NCI-H748 treated with DMSO at 0.1 percent for 48 hours (cell line): ENCODE measurements around the gene KCNH6.
A peak's percentile ranks its signal among the peaks of the same experiment; 100 is the strongest.

Source experiments
- DNase-seq: peaks from one replicate; lab custom pipeline; 2025; lab: John Stamatoyannopoulos, UW

KCNH6 gene

DNA sequence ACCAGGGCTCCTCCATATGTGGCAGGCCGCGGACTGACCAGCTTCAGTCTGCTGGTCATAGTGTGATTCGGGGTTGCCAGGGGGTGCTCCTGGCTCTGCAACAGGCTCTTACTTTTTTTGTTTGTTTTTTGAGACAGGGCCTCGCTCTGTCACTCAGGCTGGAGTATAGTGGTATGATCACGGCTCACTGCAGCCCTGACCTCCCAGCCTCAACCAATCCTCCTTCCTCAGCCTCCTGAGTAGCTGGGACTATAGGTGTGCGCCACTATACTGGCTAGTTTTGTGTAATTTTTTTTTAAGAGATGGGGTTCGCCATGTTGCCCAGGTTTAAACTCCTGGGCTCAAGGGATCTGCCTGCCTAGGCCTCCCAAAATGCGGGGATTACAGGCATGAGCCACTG, 11.8 kb upstream of the KCNH6 start:
- DNase-seq, result no peak

DNA sequence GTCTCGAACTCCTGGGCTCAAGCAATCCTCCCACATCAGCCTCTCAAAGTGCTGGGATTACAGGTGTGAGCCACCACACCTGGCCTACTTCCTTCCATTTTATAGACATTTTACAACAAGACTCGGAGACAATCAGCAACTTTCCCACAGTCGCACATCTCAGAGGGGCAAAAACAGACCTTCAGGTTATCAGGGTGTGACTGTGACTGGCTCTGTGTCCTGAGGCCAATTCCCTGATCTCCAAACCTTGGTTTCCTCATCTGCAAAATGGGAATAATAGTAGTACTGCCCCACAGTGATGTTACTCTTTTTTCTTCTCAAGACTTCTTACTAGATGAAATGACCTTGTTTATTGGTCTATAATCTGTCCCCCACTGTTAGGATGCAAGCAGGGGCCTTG, 10.8 kb upstream of the KCNH6 start:
- DNase-seq, result no peak

- no peak for DNase-seq
Measured at GRCh38 chr17:63512896-63513644, 10.1 kb upstream of the KCNH6 start.

GRCh38 chr17:63514477-63514876, 8.7 kb upstream of the KCNH6 start:
- DNase-seq, result no peak

DNA sequence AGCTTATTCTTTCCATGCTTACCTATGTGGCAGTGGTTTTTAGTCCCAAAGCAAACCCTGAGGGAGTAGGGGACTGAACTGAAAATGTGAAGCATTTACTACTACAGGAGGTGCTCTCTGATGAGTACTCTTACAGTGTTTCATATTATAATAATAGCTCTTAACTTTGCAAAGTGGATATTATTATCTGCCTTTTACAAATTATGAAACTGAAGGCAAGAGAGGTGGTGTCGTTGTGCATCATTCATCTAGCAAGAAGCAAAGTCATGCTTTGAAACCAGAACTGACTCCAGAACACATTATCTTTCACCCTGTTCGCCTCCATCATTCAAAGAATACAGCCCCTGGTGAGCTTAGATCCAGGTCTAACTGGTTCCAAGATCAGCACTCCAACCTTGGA, 8.2 kb upstream of the KCNH6 start:
- DNase-seq, result no peak

- DNase-seq, result no peak
Measured at GRCh38 chr17:63515426-63515825, 7.7 kb upstream of the KCNH6 start.

GRCh38 chr17:63516910-63517824, 6.0 kb upstream of the KCNH6 start:
- DNase-seq, result no peak

DNA sequence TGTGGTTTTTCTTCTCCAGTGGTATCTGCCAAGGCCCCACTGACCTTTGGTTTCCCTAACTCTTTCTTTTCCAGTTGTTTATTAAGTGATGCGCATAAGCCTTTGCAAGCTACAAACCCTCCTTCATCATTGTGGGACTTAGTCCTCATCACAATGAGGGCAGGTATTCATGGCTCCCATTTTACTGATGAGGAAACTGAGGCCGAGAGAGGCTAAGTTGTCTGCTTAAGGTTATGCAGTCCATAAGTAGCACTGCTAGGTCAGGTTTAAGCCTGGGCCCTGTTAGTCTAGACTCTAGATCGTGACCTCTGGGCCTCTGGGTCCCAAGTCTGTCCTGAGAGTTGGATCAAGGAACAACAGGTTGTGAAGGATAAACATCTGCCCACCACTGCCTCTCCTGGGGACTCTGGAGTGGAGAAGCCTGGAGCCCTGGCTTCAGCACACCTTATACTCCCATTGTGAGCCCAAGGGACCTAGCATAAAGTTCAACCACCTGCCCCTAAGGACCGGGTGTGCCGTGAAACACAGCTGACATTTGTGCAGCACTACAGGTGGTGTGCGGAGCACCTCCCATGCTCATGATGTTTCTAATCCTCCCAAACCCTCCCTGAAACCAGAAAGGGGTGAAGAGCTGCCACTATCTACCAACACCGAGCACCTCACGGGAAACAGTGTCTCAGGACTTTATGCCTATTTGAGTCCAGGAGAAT, 5.2 kb upstream of the KCNH6 start:
- no peak for DNase-seq

DNA sequence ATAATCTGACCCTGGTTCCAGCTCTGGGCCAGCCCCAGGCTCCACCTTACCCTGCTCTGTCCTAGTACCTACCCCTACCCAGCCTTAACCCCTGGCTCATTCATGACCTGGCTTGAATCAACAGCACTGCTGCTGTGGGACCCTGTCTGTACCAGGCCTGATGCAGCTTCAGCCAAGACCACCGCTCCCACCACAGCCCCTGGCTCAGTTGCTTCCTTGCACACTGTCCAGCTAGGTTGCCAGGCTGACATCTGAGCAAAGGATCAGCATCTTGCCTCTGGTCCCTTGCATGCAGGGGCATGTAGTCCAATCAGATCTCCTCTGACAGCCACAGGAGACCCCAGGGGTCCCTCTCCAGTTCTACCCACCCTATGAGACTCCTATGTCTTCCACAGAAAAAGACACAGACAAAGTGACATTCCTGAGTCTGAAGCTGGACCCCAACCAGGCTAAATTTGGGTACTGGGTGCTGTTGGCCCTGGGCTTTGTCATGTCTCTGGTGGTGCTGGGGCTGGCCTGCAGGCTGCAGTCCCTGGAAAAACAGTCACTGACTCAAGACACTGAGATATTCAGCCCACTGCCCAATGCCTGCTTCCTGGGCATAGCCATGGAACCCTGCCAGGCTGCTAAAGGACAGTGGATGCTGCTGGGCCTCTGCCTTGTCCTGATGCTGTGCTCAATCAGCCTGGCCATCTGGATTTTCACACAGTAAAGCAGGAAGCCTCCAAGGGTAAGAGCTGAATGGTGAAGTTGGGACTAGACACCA, 3.9 kb upstream of the KCNH6 start:
- DNase-seq, result no peak

DNA sequence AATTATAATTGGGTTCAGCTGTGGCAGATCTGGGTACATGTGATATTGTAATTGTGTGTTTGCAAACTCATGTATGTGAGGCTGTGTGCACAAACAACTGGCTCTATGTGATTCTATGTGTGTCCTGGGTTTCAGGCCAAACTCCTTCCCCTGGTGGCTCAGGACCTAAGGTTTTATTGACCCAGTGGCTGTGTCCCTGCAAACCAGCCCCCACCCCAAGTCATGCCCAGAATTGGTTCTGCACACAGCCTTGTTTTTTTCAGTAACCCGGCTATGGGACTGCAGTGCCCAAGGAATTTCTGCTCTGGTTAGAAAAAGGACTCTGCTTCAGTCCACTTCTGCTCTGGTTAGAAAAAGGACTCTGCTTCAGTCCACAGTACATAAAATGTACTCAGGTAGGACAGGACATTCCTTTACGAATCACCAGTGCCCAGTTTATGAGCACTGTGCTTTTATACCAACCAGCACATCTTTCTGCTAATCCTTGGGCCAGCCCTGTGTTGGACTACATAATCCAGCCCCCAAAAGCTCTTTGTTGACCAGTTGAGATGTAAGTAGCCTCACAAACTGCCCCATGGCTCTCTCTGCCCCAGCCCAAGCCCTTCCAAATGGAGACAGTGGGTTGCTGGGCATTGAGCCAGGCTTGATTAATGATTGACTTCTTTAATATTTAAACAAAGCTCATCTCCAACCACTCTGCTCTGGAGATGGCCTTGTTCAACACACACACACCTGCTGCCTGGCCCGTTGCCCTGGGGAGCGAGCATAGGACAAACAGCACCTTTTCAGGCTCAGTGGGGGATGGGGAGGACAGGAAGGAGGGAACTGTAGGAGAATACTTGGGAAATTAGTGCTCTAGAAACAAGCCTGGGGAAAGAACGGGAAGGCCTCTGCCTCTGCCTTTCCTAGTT, 2.9 kb upstream of the KCNH6 start:
- DNase-seq, result peak; percentile 92

DNA sequence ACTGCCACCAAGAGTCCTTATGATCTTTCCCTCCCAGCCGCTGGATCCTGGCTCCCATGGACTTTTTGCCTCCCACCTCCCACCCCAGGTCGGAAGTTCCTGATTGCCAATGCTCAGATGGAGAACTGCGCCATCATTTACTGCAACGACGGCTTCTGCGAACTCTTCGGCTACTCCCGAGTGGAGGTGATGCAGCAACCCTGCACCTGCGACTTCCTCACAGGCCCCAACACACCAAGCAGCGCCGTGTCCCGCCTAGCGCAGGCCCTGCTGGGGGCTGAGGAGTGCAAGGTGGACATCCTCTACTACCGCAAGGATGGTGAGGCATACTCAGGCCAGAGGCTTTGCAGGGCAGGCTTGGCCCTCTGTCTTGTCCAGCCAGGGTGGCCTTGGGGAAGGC, 893 bp downstream of the KCNH6 start:
- DNase-seq, result no peak

DNA sequence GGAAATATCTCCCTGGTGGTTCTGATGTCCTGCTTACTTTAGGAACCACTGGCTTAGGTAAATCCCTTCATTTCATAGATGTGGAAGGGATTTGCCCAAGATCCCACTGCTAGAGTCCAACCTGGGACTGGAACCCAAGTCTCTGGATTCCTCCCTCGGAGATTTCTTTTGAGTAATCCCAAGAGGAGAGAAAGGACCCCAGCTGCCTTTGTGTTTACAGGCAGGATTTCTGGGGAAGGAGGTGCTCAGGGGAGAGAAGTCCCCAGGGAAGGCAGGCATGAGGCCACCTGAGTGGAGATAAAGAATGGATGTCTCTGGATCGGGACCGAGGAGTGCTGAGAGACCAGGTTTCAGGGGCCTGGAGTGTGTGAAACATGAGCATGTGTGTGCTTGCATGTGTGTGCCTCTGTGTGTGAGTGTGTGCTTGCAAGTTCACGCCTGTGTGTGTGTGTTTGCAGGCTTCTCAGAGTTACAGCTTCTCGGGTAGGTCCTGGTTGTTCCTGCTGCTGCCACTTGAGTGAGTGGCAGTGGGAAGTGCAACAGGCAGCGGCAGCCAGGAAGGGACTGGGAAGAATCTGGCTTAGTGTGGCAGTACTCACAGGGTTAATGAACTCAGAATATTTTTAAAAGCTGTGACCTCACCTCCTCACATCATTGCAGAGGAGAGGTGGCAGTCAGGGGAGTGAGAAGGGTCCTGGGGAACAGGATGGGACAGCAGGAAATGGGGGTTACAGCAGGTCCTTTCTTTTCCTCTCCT, 2.2 kb downstream of the KCNH6 start:
- DNase-seq, result no peak

DNA sequence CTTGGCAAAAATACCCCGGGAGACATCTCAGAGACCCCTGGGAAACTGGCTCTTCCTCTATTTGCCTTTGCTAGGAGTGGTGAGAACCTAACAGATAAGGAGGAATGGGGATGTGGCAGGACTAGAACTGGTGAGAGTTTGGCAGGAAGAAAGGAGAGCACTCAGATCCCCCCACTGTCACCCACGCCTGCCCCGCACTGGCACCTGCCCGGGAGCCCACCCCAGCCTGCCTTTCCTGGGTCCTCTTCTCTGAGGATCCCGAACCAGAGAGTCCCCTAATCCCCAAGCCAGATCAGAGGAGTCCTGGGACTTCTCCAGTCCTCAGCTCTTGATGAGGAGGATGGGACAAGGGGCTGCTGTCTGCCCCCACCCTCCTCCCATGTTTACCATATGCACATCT, 3.7 kb downstream of the KCNH6 start:
- no peak for DNase-seq

DNA sequence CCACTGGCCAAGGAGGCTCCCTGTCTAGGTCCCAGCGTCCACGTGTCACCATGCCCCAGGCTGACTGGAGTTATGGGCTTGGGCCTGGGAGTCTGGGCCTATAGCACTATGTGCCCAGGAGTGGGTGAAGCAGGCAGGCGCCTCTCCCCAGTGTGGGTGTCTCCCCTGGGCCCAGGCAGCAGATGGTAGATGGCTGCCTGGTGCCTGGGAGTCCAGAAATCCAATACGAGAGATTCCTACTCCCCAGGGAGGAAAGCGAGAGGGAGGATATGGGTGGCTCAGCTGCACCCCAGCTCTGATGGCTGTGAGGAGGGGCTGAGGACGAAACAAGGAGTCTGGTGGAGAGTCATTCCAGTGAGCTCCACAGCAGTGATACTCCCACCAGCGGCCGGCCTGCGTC, 5.0 kb downstream of the KCNH6 start:
- DNase-seq, result no peak

- DNase-seq, result no peak
Measured at GRCh38 chr17:63529711-63530556, 6.8 kb downstream of the KCNH6 start.

DNA sequence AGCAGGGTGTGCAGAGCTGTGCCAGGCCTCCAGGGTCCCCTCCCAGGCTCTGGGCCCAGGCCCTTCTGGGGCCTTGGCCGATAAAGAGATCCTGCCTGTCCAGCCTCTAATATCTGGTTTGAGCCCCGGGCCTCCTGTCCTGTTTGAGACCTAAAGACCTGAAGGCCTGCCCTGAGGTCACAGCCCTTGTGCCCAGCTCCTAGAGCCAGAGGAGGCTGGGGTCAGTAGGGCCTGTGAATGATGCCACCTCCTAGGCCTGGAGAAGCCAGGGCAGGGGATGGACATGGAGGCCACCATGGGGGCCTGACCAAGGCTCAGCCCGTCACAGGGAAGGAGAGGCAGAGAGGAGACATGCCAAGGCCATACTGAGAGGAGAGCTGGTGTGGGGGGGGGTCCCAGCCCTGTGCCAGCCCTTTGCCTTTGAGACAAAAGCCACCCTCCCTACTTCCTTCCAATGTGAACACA, 7.4 kb downstream of the KCNH6 start:
- DNase-seq, result no peak

- DNase-seq, result no peak
Measured at GRCh38 chr17:63531022-63531965, 8.1 kb downstream of the KCNH6 start.
